ENCODE results near the gene PDE7B.

GRCh38 chr6:136076496-136076895, 225.0 kb downstream of the PDE7B start:
- no peak for TF ChIP-seq DR1 (CRISPR knock-in tag; IDR thresholded peaks at IDR 0.05)
- no peak for TF ChIP-seq ZNF776 (CRISPR knock-in tag; IDR thresholded peaks at IDR 0.05)
- TF ChIP-seq HCFC1 (IDR thresholded peaks at IDR 0.05; ENCODE audit: low read depth, low read length) = no peak
- no peak for TF ChIP-seq ZBTB44 (CRISPR knock-in tag; IDR thresholded peaks at IDR 0.05)
- no peak for TF ChIP-seq NR2C2 (CRISPR knock-in tag; IDR thresholded peaks at IDR 0.05; ENCODE audit: borderline replicate concordance)
